ENCODE data around the gene CDK9.

The CDK9 gene

DNA sequence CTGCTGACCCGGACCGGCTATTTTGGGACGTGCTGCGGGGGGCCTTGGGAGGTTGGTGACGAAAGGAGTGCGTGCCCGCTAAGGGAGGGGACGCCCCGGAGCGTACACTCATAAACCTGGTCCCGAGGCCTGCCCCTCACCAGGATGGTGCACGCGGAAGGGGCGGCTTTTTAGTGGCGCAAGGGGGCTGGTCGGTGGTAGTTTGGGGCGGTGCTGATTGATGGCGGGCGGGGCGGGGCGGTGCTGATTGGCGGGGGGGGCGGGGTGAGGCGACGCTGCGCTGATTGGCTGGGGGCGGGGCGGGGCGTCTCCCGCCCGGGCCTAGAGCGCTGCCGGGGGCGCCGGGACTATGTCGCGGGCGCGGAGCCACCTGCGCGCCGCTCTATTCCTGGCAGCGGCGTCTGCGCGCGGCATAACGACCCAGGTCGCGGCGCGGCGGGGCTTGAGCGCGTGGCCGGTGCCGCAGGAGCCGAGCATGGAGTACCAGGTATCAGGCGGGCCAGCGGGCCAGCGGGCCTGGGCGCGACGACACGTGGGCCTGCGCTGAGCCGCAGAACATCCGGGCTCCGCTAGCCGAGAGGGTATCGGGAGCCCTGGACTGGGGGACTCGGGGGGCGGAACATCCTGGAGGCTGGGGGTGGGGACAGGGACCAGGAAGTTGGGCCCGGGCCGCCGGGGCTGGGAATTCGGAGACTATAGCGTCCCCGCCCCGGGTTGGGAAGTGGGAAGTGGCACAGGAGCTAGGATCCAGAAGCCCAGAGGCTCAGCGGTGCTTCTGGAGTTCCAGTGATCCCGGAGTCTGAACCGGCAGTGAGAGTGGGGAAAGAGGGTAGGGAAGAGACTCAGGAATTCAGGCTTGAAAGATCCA lies 17.0 kb downstream of the CDK9 start, which contains the start of gene FPGS:
FPGS (plus strand) TSS at position 307 of the 868 bp plus-strand sequence; CDS start at position 350, 43 bp downstream.
- peak; percentile 63 to 70 (median 70) for DNase-seq (ENCODE audit: low read depth in 3 of 3)

DNA sequence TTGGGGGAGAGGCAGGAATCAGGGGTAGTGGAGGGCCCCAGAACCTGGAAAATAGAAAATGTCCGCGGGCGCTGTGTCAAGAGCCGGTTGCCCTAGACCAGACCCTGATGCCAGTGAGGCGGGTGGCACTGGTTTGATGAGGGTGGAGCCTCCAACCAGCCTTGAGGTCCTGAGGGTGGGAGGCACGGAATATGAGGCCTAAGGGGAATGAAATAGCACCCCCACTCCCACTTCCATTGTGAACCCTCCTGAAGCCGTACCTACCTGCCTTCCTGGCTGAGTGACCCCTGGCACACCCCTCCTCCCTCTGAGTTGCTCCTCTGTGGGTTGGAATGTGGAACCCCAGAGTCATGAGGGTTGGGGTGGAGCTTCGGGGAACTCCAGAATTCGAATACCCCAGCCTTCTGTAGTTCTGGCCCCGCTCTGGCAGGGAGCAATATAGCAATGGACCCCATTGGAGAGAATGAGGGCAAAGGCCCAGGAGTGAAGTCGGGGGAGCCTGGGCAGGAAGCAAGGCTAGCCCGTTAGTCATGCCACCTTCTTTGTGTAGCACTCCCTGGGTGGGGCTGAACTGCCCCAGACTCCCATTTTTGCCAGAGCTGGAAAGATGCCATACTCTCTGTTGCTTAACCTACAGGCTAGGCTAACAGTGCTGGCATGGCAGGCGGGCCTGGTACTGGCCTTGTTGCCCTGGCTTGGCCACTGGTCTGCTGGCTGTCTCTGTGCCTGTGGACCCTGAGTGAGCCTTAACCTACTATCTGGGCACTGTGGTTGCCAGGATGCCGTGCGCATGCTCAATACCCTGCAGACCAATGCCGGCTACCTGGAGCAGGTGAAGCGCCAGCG lies 17.9 kb downstream of the CDK9 start:
- no peak for DNase-seq (ENCODE audit: low read depth in 3 of 3)

DNA sequence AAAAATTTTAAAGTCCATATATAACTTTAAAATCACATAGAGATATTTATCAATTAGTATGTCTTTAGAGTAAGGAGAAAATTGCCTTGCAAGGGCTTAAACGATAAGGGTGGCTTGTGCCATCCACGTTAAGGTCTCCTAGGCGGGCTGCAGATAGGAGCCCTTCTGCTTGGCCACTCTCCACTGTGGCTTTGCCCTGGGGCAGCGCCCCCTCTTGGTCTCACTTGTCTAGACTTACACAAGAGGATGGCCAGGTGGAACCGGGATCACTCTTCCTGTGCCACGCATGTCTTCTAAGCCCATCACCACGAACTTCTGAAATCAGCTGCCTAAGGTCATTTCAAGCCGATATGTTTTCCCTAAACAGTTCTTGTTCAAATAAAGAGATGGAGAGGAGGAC lies 19.8 kb downstream of the CDK9 start:
- DNase-seq (ENCODE audit: low read depth in 3 of 3), result no peak

DNA sequence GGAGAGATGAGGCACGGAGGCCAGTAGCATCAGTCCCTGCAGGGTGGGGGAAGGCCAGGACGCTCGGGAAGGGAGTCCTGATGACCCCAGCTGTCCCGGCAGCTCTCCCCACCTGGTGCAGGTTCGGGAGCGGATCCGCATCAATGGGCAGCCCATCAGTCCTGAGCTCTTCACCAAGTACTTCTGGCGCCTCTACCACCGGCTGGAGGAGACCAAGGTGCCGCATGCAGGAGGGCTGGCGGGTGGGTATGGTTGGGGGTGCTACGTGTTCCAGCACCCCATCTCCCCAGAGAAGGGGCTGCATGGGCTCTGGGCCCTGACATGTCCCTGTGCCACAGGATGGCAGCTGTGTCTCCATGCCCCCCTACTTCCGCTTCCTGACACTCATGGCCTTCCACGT lies 21.0 kb downstream of the CDK9 start:
- DNase-seq (ENCODE audit: low read depth in 3 of 3), result no peak

DNA sequence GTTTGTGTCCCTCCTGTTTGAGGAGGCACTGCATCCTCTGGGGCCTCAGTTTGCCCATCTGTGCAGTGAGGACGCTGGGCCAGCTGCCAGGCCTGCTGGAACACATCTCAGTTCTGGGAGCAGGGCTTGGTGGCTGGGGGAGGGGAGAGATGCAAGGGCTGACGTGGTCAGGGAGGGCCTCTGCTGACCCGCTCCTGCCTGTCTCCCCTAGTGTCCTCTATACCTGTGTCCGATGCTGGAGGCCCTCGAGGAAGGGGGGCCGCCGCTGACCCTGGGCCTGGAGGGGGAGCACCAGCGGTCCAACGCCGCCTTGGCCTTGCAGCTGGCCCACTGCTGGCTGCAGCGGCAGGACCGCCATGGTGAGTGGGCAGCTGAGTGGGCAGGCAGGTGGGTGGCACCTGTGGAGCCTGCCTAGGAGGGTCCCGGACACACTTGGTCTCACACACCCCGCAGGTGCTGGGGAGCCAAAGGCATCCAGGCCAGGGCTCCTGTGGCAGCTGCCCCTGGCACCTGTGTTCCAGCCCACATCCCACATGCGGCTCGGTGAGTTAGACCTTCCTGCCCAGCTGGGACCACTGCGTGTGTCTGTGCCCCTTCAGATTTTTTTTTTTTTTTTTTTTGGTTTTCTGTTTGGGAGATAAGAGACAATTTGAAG lies 22.6 kb downstream of the CDK9 start:
- DNase-seq (ENCODE audit: low read depth in 3 of 3), result no peak

DNA sequence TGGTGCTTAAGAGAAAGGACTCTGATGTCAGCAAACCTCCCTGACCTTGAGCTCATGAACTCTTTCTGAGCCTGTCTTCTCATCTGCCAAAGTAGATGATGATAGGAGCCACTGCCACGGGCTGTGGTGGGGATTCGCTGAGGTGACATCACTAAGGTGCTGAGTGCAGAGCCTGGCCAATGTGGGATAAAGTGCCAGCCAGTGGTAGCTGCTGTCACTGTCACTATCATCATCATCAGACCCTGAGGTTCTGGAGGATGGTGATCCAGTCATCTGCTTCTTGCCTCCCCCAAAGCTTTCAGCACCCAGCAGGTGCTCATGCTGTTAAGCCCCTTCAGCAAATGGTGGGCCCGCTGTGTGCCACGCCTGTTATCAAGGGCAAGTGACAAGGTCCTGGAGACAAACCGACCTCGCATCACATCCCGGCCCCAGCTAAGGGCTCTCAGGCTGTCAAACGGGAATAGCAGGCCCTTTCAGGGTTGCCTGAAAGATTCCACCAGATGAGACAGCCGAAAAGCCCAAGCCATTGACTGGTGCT lies 23.2 kb downstream of the CDK9 start:
- DNase-seq (ENCODE audit: low read depth in 3 of 3), result no peak

DNA sequence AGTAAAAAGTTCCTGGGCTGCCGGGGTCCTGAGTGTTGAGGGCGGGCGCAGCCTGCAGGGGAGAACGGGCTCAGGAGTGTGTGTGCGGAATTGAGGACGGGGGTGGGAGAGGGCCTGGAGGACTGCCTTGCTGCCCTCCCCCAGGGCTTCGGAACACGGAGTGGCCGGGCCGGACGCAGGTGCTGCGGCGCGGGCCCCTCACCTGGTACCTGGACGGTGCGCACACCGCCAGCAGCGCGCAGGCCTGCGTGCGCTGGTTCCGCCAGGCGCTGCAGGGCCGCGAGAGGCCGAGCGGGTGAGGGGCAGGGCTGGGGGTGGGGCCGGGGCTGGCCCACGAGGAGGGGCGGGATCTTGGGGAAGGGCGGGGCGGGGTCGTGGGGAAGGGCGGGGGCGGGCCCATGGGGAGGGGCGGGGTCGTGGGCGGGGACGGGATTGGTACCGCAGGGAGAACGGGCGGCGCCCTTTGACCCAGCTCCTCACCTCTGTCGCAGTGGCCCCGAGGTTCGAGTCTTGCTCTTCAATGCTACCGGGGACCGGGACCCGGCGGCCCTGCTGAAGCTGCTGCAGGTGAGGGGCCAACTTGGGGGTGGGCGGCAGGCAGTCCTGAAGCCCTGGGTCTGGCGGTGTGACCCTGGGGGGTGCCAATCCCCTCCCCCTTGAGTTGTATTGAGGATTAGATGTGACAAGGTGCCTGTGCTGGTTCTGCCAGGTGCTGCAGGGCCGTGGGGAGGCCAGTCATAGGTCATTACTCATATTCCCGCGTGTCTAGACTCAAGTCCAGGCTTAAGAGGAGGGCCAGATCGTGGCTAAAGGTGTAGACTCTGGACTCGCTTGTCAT lies 23.9 kb downstream of the CDK9 start:
- DNase-seq (ENCODE audit: low read depth in 3 of 3), result no peak

DNA sequence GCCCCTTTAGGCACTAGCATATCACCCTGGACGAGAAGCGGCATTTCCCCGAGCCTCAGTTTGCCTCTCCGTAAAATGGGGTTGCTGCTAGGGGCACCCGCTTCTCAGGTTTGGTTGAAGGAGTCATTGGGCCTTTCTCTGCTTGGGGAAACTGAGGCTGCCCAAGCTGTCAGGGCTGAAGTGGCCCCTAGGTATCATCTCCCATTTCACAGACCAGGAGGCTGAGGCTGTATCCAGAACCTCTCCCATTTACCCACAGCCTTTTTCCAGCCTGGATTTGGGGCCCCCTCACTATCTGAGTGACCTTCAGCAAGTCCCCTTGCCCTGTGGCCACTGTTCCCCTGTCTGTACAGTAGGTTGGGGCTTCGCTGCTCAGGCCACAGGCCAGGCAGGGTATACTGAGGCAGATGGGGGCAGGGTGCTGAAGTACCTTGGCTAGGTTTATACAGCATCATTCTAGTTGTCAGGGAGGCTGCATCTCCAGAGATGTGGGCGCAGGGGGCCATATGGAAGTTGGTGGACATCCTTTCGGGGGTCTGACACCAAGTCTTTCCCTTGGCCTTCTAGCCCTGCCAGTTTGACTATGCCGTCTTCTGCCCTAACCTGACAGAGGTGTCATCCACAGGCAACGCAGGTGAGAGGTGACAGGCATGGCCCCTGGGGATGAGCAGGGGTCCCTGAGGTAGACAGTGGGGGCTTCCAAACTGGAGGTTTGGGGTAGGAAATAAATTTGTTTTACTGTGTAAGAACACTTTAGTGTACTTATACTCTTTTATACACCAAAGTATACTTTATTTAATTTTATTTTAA lies 24.7 kb downstream of the CDK9 start:
- no peak for DNase-seq (ENCODE audit: low read depth in 3 of 3)

DNA sequence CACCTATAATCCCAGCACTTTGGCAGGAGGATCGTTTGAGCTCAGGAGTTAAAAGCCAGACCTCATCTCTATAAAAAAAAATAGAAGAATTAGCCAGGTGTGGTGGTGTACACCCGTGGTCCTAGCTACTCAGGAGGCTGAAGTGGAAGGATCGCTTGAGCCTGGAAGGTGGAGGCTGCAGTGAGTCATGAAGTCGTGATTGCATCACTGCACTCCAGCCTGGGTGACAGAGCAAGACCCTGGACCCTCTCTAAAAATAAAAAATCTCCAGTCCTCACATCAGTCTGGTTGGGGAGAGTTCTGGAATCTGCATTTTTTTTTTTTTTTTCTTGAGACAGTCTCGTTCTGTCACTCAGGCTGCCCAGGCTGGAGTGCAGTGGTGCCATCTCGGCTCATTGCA lies 26.2 kb downstream of the CDK9 start:
- no peak for DNase-seq (ENCODE audit: low read depth in 3 of 3)

DNA sequence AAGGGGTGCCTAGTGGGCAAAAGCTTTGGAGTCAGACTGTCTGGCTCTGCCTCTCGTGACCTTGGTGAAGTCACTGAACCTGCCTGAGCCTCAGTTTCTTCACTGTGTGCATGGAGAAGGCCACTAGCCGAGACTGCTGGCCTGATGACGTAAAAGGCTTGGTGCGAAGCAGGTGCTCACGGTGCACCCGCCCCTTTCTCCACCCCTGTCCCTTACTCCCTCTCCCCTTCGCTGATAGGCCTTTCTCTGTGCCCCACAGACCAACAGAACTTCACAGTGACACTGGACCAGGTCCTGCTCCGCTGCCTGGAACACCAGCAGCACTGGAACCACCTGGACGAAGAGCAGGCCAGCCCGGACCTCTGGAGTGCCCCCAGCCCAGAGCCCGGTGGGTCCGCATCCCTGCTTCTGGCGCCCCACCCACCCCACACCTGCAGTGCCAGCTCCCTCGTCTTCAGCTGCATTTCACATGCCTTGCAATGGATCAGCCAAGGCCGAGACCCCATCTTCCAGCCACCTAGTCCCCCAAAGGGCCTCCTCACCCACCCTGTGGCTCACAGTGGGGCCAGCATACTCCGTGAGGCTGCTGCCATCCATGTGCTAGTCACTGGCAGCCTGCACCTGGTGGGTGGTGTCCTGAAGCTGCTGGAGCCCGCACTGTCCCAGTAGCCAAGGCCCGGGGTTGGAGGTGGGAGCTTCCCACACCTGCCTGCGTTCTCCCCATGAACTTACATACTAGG lies 27.3 kb downstream of the CDK9 start:
- DNase-seq (ENCODE audit: low read depth in 3 of 3), result no peak

DNA sequence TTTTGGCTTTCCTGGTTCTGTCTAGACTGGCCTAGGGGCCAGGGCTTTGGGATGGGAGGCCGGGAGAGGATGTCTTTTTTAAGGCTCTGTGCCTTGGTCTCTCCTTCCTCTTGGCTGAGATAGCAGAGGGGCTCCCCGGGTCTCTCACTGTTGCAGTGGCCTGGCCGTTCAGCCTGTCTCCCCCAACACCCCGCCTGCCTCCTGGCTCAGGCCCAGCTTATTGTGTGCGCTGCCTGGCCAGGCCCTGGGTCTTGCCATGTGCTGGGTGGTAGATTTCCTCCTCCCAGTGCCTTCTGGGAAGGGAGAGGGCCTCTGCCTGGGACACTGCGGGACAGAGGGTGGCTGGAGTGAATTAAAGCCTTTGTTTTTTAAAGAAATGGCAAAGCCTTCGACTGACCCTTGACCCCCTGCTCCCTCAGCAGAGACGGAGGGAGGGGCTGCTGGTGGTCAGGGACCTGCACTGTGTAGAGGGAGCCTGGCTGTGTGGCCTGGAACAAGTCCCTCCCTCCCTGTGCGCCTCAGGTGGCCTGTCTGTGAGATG lies 27.9 kb downstream of the CDK9 start:
- DNase-seq (ENCODE audit: low read depth in 3 of 3), result no peak

DNA sequence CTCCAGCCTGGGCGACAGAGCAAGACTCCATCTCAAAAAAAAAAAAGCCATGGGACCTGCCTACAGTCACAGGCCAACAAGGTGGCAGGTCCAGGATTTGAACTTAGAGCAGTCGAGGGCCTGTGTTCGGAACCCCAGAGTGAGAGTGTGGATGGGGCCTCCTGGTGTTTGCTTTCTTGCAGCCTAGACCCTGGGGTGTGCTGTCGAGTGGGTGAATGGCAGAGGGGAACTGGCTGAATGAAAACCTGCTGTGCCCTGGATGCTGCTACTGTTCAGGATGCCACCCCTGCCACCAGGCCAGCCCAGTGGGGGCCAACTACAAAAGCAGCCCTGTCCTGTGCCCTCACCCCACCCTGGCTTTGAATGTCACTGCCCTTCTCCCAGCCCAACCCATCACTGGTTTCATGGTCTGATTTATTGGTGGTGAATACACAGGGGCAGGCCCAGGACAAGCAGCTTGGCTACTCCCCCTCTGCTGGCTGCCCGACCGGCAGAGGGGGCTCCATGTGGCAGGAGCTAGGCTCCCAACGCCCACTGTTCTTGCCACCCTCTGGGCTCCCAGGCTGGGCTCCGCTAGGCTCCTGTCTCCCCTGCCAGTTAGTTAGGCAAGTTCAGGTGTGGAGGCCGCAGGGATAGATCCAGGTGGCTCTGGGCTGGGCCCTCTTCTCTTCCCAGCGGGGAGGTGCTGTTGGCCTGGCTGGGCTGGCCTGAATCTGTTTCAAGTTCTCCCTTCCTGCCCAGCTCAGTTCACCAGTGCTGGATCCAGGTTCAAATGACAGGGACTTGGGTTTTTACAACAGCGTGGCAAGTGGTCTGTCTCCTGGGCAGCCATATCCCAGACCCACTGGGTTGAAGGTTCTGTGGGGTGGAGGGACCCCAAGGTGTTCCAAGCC lies 29.0 kb downstream of the CDK9 start:
- DNase-seq (ENCODE audit: low read depth in 3 of 3), result no peak

DNA sequence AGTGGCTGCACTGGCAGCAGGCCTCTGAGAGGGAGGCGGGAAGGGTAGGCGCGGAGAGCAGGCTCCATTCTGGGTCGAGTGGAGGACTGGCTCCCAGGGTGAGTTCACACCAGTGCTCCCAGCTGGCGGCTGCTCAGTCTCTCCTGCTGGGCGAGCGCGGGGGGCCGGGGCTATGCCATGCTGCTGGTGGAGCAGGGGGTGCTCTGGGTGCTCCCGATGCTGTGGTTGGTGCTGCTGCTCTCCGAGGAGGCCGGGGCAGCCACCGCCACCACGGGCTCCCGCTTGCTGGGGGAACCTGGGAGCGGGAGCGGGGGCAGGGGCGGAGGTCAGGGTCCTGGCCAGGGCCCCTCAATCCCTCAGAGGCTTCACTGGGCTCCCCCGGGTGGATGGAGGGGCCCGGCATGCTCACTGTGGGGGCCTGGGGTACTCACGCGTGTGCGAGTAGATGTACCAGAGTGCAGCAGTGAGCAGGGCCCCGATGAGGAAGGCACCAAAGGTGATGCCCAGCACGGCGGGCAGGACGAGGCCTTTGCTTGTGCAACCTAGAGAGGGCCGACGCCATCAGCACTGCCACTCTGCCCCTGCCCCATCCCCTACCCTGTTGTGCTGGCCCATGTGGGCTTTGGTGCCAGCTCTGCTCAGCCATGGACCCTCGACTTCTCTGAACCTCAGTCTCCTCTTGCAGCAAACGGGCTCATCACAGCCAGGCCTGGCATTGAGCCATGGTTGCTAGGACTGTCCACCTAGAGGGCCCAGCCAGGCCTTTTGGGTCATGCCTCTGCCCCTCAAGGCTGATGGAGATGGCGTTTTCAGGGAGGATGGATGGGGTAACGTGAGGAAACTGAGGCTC lies 29.9 kb downstream of the CDK9 start:
- DNase-seq (ENCODE audit: low read depth in 3 of 3), result no peak

DNA sequence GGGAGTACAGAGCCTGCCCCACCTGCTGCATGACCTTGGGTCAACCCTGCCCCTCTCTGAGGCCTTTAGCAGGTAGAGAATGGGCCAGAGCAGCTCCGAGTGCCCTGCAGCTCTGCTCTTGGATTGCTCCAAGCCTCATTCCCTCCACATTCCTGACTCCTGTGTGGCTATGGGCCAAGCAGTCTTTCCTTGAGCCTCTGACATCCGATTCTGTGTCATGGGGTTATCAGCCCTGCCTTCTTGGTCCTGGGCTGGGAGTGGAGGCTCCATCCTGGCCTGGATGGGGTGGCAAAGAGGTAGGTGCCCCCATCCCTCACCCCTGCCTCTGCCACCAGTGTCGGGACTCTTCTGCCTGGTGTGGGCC lies 30.5 kb downstream of the CDK9 start:
- no peak for DNase-seq (ENCODE audit: low read depth in 3 of 3)

DNA sequence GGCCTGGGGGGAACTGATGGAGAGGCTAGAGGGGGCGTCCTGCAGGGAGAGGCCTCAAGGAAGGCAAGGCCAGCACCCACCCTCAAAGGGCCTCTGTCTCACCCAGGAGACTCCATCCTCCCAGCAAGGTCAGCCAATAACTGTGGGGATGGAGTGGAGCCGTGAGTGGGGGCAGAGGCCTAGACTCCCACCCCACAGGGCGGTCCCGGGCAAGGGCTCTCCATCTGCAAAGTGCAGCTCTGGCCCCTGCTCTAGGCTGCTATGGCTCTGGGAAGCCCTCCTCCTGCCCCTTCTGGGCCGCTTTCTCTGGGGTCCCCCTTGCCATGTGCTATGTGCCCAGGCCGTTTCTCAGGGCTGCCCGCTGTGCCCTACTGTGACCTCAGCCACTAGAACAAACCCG lies 30.9 kb downstream of the CDK9 start:
- no peak for DNase-seq (ENCODE audit: low read depth in 3 of 3)

DNA sequence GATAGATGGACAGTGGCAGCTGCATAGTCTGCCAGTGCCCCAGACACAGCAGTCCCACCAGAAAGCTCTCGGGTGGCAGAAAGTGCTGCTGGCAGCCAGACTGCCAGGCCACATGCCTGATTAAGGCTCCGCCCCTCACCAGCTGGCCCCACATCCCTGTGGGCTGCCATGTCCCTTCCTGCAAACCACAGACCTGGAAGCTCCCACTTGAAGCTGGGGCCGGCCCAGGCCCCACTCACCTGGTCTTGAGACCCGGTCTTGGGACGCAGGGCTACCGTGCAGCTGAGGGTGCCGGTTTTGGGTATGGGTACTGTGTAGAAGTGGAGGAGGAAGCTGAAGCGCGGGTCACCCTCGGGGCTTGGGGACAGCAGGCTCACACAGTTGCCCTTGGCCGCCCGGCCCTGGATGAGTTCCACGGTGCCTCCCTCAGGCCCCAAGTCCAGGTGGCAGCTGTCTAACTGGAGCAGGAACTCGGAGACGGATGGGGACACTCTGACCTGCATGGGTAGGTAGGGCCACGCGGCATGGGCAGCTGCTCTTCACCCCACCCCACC lies 32.1 kb downstream of the CDK9 start:
- no peak for DNase-seq (ENCODE audit: low read depth in 3 of 3)

DNA sequence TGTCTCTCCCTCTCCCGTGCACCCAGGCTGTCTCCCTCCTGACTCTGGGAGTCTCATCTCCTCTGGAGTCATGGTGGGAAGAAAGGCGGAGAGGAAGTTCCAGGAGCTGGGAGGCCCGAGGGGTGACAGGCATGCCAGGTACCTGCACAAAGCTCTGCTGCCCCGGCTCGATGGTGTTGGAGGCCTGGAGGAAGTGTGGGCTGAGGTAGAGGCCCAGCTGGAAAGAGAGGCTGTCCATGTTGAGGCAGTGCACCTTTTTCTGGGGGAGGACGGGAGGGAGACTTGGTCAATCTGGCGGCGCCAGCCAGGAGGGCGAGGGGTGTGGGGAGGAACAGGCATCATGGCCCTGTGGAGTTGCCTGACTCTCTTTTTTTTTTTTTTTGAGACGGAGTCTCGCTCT lies 32.7 kb downstream of the CDK9 start:
- DNase-seq (ENCODE audit: low read depth in 3 of 3), result no peak
